Activated T-cell treated with anti-CD3 and anti-CD28 coated beads for 4 hours (primary cell): Measurements from ENCODE around the gene RGS17.
"Not testable (repeated sequence)": the region's sequence is repeated elsewhere in the genome, so short reads cannot be mapped to it uniquely, and the experiment has no call there.

ENCODE experiments used
- DNase-seq: peaks from one replicate; pipeline ENCODE4 v3.0.0-alpha.2; 2020

RGS17 gene

GRCh38 chr6:153028963-153029362, 102.1 kb downstream of the RGS17 start:
- DNase-seq = no peak

DNA sequence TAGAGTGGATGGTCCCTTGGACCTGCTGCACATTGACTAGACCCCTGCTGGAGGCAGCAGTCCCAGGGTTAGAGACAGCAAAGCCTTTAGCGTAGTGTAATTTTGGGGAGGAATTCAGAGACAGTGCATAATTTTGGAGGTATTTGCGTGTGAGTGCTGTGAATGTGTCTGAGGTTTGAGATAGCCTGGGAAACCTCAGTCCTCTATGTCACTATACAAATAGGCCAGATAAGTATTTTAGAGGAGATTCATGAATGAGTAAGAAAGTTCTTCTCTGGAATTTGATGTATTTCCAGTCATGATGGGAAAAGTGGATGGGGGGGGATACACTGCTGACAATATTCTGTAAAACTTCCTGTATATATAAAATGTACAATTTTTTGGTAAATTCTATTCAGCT, 102.8 kb downstream of the RGS17 start:
- no peak for DNase-seq

GRCh38 chr6:153027480-153027879, 103.6 kb downstream of the RGS17 start:
- no peak for DNase-seq

GRCh38 chr6:153024709-153025017, 106.4 kb downstream of the RGS17 start:
- DNase-seq = no peak

DNA sequence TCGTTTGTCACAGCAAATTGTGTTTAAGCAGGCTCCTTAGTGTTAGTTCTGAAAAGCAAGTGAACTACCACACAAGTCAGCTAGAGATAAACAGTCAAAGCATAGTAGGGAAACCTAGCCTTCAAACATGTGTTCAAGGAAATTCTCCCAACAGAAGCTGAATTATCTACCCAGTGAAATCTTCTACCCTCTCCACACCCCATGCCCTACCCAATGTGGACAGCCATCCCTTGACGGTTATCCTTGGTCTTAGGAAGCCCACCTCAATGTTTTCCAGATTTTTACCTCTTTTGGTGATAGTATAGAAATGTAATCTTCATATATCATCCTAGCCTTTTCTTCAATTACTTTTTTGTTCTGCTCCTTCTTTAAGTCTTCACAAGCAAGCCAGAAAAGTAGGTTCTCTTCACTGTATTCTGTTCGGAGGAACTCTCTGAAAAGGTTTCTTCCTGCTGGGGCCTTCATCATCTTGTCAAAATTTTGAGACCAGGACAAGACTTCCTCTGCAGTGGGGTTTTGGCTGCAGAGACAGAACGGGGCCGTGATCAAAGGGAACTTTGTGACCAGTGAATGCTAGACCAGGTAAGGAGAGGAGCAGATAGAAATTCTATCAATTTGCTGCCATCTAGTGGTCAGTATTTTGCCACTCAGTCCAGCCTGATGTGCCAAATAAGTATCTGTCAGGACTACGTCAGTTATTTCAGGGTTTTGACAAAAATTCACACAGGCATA, 106.9 kb downstream of the RGS17 start:
- DNase-seq = peak; percentile 19

- no peak for DNase-seq
These were observed 112.7 kb downstream of the RGS17 start for GRCh38 chr6:153018355-153018754.

DNA sequence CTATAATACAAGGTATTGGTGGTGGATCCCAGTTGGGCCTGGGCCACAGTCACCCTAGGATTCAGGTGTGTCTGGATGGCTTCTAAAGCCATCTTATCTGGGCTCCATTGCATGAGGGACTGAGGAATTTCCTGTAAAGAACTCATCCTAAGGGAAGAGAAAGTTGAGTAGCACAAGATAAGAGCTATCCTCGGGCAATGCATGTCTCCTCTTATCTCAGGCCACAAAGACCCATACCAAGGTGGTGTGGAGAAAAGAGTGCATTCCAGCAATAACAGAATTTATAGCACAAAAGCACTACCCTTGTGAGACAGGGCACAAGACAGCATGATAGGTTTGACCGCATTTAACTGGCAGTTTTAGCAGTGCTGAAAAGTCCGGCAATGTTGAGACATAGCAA, 114.2 kb downstream of the RGS17 start:
- DNase-seq = no peak

- no peak for DNase-seq
These were observed 115.9 kb downstream of the RGS17 start for GRCh38 chr6:153015094-153015640.

GRCh38 chr6:153013438-153013837, 117.6 kb downstream of the RGS17 start:
- DNase-seq = no peak

DNA sequence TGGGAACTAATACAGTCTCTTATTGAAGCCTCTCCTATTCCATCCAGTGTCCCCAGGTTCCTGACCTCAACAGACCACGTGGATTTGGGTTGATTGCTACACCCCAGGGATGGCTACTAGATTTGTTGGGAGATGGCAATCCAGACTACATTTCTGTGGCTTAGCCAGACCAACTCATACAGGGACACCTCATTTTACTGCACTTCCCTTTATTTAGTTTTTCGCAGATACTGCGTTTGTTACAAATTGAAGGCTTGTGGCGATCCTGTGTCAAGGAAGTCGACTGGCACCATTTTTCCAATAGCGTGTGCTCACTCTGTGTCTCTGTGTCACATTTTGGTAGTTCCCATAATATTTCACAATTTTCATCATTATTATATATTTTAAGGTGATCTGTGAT, 118.2 kb downstream of the RGS17 start:
- DNase-seq = no peak

DNA sequence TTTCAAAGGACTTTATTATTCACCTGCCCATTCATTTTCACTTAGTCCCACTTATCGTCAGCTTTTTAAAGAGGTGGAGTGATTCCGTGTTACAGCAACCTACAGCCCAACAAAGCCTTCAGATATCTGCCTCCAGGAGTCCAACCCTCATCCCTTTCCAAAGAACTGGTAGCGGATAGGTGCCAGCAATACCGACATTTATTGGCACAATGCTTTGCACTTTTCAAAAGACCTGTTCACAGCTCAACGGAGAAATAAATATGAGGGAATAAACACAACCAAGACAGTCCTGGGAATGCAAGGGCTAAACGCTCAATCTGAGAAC, 127.8 kb downstream of the RGS17 start:
- DNase-seq = no peak

- peak; percentile 78 for DNase-seq
These were observed 128.3 kb downstream of the RGS17 start, which contains the start of gene MTRF1L for GRCh38 chr6:153002613-153003365. TSS of gene MTRF1L (minus strand) at chr6:153002709. CDS start at chr6:153002685, 24 bp downstream.

- DNase-seq = no peak
These were observed 129.1 kb downstream of the RGS17 start for GRCh38 chr6:153001767-153002612.

DNA sequence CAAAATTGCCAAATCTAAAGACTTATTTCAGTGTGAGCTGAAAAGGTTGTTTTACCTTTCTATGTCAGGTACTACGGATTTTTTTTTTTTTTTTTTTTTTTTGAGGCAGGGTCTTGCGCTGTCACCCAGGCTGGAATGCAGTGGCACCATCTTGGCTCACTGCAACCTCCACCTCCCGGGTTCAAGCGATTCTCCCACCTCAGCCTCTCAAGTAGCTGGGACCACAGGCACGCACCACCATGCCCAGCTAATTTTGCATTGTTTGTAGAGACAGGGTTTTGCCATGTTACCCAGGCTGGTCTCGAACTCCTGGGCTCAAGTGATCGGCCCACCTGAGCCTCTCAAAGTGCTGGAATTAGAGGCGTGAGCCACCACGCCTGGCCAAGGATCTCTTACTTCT, 130.3 kb downstream of the RGS17 start:
- not testable (repeated sequence) for DNase-seq

DNA sequence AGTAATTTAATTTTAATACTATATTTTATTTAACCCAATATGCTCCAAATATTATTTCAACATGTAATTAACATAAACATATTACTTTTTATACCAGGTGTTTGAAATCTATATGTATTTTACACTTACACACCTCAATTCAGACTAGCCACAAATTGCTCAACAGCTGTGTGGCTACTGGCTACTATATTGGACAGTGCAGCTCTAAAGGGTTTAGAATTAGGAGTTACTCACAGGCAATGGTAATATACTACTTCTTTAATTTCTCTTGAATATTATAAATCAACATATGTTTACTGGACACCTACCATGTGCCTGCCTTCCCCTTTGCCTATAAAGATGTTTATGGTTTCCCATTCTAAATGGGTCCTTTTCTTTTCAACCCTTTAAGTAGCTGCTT, 130.8 kb downstream of the RGS17 start:
- DNase-seq = no peak

DNA sequence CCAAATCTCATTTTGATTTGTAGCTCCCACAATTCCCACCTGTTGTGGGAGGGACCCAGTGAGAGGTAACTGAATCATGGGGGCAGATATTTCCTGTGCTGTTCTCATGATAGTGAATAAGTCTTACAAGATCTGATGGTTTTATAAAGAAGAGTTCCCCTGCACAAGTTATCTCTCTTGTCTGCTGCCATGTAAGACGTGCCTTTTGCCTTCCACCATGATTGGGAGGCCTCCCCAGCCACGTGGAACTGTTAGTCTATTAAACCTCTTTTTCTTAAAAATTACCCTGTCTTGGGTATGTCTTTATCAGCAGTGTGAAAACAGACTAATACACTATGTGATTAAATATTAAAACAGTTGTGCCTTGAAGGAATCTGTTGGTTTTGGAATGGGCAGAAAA, 131.5 kb downstream of the RGS17 start:
- not testable (repeated sequence) for DNase-seq

DNA sequence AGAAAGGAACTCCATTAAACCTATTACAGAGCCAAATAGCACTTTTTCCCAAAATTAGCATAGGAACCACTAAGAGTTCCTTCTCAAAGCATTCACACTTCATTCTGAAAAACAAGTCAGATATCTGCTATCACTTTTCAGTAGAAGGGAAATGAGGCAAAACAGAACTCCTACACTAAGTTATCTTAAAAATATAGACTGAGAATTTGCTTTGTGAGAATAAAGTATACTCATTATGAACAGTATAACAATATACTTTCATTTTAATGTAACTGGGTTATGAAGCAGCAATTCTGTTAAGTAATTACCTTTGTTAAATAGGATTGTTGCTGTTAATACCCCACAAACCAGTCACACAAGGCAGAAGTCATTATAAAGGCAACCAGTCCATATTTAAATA, 137.2 kb downstream of the RGS17 start:
- no peak for DNase-seq

- no peak for DNase-seq
These were observed 137.7 kb downstream of the RGS17 start for GRCh38 chr6:152993431-152993830.

DNA sequence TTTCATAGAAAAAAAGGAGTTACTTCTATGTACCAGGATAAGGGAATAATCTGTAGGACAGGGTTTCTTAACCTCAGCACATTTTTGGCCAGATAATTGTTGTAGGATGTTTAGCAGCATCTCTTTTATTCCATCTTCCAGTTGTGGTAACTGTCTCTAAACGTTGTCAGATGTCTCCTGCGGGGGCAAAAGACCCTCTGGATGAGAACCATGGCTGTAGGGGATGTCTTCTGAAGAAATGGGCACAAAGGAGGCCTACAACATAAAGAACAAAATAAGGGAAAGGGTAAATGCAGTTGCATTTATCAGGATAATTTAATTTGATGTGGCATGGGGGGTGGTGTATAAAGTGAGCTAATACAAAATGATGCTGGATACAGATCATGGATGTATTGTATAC, 144.1 kb downstream of the RGS17 start:
- DNase-seq = no peak

- DNase-seq = not testable (repeated sequence)
These were observed 145.8 kb downstream of the RGS17 start for GRCh38 chr6:152985300-152985699.

GRCh38 chr6:152984513-152984872, 146.6 kb downstream of the RGS17 start:
- DNase-seq = no peak

GRCh38 chr6:152983637-152984512, 147.2 kb downstream of the RGS17 start:
- DNase-seq = peak; percentile 87
